ENCODE results near the gene PLSCR5. TPM values are rescaled to one million over a fixed set of nuclear protein-coding genes. Genes with fewer than 3 reads are reported as not detected.

PLSCR5 gene
- polyA plus RNA-seq, 1 of the 3 experiments (the other 2 are of a cell fraction) = not detected

DNA sequence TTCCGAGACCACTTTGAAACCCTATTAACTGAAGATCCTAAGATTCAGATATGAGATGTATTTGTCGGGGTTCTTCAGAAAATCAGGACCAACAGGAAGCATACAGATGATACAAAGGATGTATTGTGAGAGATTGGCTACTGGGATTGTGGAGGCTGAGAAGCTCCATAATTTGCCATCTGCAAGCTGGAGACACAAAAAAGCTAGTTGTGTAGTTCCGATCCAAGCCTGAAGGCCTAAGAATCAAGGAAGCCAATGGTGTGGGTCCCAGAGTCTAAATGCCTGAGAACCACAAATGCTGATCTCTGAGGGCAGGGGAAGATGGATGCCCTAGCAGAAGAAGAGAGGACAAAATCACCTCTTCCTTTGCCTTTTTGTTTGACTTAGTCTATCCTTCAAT lies 49.8 kb downstream of the PLSCR5 start:
- H3K27ac ChIP-seq (ENCODE audit: low read depth in 2 of 2, low read length in 1 of 2) = no peak overlapping the region
- DNase-seq = no peak
- no peaks in the 10 kb centered on the region for H3K9me3 ChIP-seq
- no peaks in the 10 kb centered on the region for H3F3A ChIP-seq (replicated peaks; ENCODE audit: insufficient read depth)
- 54% methylated on average over 3 of the region's 3 CpGs for WGBS (ENCODE audit: low lambda C conversion rate)
- no peak overlapping the region for H3K9ac ChIP-seq
- H3K9me2 ChIP-seq = no peaks in the 10 kb centered on the region
- CTCF ChIA-PET = interaction anchor here (0.6 kb wide), 1 partner anchor 31 kb away, joined by 3 read pairs; no protein-coding TSS in a partner anchor
- H3K27me3 ChIP-seq (ENCODE audit: insufficient read depth) = no peaks in the 10 kb centered on the region
- POLR2A ChIA-PET = no interaction called here
- 0 out of 4 replicates have a peak, but pooled peaks cover 0 to 4% of the 10 kb centered on the region in 2 experiments for H3K4me1 ChIP-seq (ENCODE audit: control insufficient read depth in 1 of 2, insufficient read depth in 2 of 2, low read depth in 1 of 2, low read length in 1 of 2)
- no peaks in the 10 kb centered on the region for H3K79me2 ChIP-seq (ENCODE audit: insufficient read depth)
- H4K20me1 ChIP-seq (ENCODE audit: insufficient read depth) = no peaks in the 10 kb centered on the region
- H3K36me3 ChIP-seq (replicated peaks in 1 of 2; ENCODE audit: control insufficient read depth in 1 of 2, insufficient read depth in 2 of 2, low read length in 1 of 2) = no peaks in the 10 kb centered on the region
- no peak overlapping the region for H3K4me3 ChIP-seq (ENCODE audit: low read depth in 2 of 2, low read length in 1 of 2)
- H2AFZ ChIP-seq (ENCODE audit: low read depth) = no peak overlapping the region
- TF ChIP-seq EP300 (IDR thresholded peaks at IDR 0.05; ENCODE audit: borderline replicate concordance in 1 of 2, low read depth in 1 of 2, low read length in 1 of 2) (no peak), FOXM1 (IDR thresholded peaks at IDR 0.05; ENCODE audit: low read depth) (no peak), POLR2AphosphoS5 (IDR thresholded peaks at IDR 0.05; ENCODE audit: low read depth, low read length) (no peak), RAD21 (IDR thresholded peaks at IDR 0.05; ENCODE audit: low read length) (no peak), CHD2 (IDR thresholded peaks at IDR 0.05; ENCODE audit: low read length, partially characterized antibody) (no peak), NRF1 (IDR thresholded peaks at IDR 0.05; ENCODE audit: low read depth, low read length) (no peak), JUND (IDR thresholded peaks at IDR 0.05) (no peak), MXI1 (IDR thresholded peaks at IDR 0.05; ENCODE audit: low read depth, low read length) (no peak), RFX5 (IDR thresholded peaks at IDR 0.05; ENCODE audit: low read length) (no peak), TAF1 (IDR thresholded peaks at IDR 0.05; ENCODE audit: borderline replicate concordance, low read depth, low read length) (no peak), ELF1 (IDR thresholded peaks at IDR 0.05) (no peak), TCF12 (IDR thresholded peaks at IDR 0.05) (no peak), MEF2A (IDR thresholded peaks at IDR 0.05; ENCODE audit: borderline replicate concordance, low read depth) (no peak), RCOR1 (IDR thresholded peaks at IDR 0.05; ENCODE audit: low read length) (no peak)
- TF ChIP-seq, protein P1, sequence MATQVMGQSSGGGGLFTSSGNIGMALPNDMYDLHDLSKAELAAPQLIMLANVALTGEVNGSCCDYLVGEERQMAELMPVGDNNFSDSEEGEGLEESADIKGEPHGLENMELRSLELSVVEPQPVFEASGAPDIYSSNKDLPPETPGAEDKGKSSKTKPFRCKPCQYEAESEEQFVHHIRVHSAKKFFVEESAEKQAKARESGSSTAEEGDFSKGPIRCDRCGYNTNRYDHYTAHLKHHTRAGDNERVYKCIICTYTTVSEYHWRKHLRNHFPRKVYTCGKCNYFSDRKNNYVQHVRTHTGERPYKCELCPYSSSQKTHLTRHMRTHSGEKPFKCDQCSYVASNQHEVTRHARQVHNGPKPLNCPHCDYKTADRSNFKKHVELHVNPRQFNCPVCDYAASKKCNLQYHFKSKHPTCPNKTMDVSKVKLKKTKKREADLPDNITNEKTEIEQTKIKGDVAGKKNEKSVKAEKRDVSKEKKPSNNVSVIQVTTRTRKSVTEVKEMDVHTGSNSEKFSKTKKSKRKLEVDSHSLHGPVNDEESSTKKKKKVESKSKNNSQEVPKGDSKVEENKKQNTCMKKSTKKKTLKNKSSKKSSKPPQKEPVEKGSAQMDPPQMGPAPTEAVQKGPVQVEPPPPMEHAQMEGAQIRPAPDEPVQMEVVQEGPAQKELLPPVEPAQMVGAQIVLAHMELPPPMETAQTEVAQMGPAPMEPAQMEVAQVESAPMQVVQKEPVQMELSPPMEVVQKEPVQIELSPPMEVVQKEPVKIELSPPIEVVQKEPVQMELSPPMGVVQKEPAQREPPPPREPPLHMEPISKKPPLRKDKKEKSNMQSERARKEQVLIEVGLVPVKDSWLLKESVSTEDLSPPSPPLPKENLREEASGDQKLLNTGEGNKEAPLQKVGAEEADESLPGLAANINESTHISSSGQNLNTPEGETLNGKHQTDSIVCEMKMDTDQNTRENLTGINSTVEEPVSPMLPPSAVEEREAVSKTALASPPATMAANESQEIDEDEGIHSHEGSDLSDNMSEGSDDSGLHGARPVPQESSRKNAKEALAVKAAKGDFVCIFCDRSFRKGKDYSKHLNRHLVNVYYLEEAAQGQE (IDR thresholded peaks at IDR 0.05; ENCODE audit: low read depth, low read length) = no peak
- TF ChIP-seq, protein P2, sequence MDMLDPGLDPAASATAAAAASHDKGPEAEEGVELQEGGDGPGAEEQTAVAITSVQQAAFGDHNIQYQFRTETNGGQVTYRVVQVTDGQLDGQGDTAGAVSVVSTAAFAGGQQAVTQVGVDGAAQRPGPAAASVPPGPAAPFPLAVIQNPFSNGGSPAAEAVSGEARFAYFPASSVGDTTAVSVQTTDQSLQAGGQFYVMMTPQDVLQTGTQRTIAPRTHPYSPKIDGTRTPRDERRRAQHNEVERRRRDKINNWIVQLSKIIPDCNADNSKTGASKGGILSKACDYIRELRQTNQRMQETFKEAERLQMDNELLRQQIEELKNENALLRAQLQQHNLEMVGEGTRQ (IDR thresholded peaks at IDR 0.05; ENCODE audit: borderline replicate concordance, low read depth, low read length) = no peak
- TF ChIP-seq, protein P3, sequence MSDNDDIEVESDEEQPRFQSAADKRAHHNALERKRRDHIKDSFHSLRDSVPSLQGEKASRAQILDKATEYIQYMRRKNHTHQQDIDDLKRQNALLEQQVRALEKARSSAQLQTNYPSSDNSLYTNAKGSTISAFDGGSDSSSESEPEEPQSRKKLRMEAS (IDR thresholded peaks at IDR 0.05; ENCODE audit: low read depth) = no peak
- TF ChIP-seq, protein P4, sequence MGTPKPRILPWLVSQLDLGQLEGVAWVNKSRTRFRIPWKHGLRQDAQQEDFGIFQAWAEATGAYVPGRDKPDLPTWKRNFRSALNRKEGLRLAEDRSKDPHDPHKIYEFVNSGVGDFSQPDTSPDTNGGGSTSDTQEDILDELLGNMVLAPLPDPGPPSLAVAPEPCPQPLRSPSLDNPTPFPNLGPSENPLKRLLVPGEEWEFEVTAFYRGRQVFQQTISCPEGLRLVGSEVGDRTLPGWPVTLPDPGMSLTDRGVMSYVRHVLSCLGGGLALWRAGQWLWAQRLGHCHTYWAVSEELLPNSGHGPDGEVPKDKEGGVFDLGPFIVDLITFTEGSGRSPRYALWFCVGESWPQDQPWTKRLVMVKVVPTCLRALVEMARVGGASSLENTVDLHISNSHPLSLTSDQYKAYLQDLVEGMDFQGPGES (IDR thresholded peaks at IDR 0.05; ENCODE audit: low read depth, low read length) = no peak
- no peak overlapping the region for H3K4me2 ChIP-seq

All from SK-N-SH (cell line).